ENCODE measurements around the gene ACTBL2. TPM values are rescaled to one million over a fixed set of nuclear protein-coding genes. Genes with fewer than 3 reads are reported as not detected.

ACTBL2 gene
- total RNA-seq, 1 donor from 2014 or later = not detected

GRCh38 chr5:57517250-57517649 lies 34.6 kb upstream of the ACTBL2 start:
- Mint-ChIP-seq H3K4me1 (ENCODE audit: unreplicated experiment) (peaks cover 9% of the 10 kb centered on the region), H3K9me3 (peaks cover 13% of the 10 kb centered on the region), H3K27me3 (no peaks in the 10 kb centered on the region), H3K4me3 (no peak overlapping the region), H3K36me3 (peaks cover 9% of the 10 kb centered on the region), H3K27ac (no peak overlapping the region)
- TF ChIP-seq, protein P1, sequence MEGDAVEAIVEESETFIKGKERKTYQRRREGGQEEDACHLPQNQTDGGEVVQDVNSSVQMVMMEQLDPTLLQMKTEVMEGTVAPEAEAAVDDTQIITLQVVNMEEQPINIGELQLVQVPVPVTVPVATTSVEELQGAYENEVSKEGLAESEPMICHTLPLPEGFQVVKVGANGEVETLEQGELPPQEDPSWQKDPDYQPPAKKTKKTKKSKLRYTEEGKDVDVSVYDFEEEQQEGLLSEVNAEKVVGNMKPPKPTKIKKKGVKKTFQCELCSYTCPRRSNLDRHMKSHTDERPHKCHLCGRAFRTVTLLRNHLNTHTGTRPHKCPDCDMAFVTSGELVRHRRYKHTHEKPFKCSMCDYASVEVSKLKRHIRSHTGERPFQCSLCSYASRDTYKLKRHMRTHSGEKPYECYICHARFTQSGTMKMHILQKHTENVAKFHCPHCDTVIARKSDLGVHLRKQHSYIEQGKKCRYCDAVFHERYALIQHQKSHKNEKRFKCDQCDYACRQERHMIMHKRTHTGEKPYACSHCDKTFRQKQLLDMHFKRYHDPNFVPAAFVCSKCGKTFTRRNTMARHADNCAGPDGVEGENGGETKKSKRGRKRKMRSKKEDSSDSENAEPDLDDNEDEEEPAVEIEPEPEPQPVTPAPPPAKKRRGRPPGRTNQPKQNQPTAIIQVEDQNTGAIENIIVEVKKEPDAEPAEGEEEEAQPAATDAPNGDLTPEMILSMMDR (conservative IDR thresholded peaks at IDR 0.05) = no peak
- DNase-seq (ENCODE audit: extremely low spot score, unreplicated experiment) = no peak

- H3K27ac Mint-ChIP-seq = no peak overlapping the region
- H3K4me3 Mint-ChIP-seq = no peak overlapping the region
- TF ChIP-seq, protein P1 (conservative IDR thresholded peaks at IDR 0.05) = no peak
- no peak for DNase-seq (ENCODE audit: extremely low spot score, unreplicated experiment)
- peaks cover 4% of the 10 kb centered on the region for H3K27me3 Mint-ChIP-seq
- H3K36me3 Mint-ChIP-seq = peaks cover 9% of the 10 kb centered on the region
- H3K4me1 Mint-ChIP-seq (ENCODE audit: unreplicated experiment) = peaks cover 26% of the 10 kb centered on the region
- H3K9me3 Mint-ChIP-seq = peaks cover 10% of the 10 kb centered on the region
Observed at GRCh38 chr5:57513785-57514184, 31.2 kb upstream of the ACTBL2 start.

DNA sequence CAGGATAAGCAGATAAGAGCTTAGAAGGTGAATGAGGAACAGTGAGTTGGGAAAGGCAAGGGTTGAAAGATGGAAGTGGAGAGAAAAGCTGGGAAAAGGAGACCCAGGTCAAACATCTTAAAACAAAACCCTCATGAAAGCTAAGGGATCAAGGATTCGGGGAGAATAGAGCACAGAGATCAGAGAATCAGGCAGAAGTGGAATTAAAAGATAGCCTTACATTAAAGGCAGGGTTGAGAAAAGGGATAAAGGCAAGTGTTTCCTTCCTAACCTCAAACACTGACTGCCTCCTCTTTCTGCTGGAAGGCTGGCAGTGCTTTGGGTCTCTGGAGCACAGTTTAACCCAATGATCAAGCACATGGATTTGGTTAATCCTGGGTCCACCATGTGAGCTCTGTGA lies 28.7 kb upstream of the ACTBL2 start:
- no peak overlapping the region for H3K27ac Mint-ChIP-seq
- no peak overlapping the region for H3K4me3 Mint-ChIP-seq
- peaks cover 4% of the 10 kb centered on the region for H3K27me3 Mint-ChIP-seq
- TF ChIP-seq, protein P1 (conservative IDR thresholded peaks at IDR 0.05) = no peak
- H3K4me1 Mint-ChIP-seq (ENCODE audit: unreplicated experiment) = peaks cover 22% of the 10 kb centered on the region
- no peaks in the 10 kb centered on the region for H3K9me3 Mint-ChIP-seq
- H3K36me3 Mint-ChIP-seq = no peaks in the 10 kb centered on the region
- no peak for DNase-seq (ENCODE audit: extremely low spot score, unreplicated experiment)

- H3K27me3 Mint-ChIP-seq = peaks cover 4% of the 10 kb centered on the region
- H3K4me1 Mint-ChIP-seq (ENCODE audit: unreplicated experiment) = peaks cover 35% of the 10 kb centered on the region
Observed at GRCh38 chr5:57509501-57510260, 27.1 kb upstream of the ACTBL2 start.

DNA sequence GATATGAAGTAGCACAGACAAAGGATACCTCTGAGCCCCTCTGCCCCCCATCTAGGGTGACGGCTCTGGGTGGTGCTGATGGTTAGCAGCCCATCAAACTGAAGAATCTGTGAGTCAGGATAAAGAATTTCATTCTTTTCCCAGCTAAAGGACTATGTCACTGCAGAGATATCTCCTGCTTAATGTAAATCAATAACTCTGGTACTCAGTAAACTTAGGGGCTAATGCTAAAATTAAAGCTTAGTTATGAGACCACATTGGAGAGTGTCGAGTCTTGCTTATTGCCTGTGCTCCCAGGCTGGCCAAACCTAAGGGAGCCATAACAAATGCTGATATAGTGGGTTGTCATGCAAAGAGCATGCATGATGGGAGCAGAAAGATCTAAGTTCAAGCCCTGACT lies 25.6 kb upstream of the ACTBL2 start:
- TF ChIP-seq, protein P1 (conservative IDR thresholded peaks at IDR 0.05) = no peak
- Mint-ChIP-seq H3K4me3 (no peak overlapping the region), H3K36me3 (no peaks in the 10 kb centered on the region), H3K27ac (no peak overlapping the region), H3K9me3 (no peaks in the 10 kb centered on the region), H3K27me3 (peaks cover 4% of the 10 kb centered on the region), H3K4me1 (ENCODE audit: unreplicated experiment) (peaks cover 47% of the 10 kb centered on the region)
- DNase-seq (ENCODE audit: extremely low spot score, unreplicated experiment) = no peak

More at GRCh38 chr5:57509501-57510260, 27.1 kb upstream of the ACTBL2 start:
- Mint-ChIP-seq H3K36me3 (no peaks in the 10 kb centered on the region), H3K9me3 (no peaks in the 10 kb centered on the region), H3K27ac (no peak overlapping the region), H3K4me3 (no peak overlapping the region)
- TF ChIP-seq, protein P1 (conservative IDR thresholded peaks at IDR 0.05) = no peak
- DNase-seq (ENCODE audit: extremely low spot score, unreplicated experiment) = no peak

Measured in type B pancreatic cell (in vitro differentiated cells).